Measurements from ENCODE around the gene MATR3. TPM values are rescaled to one million over a fixed set of nuclear protein-coding genes. Genes with fewer than 3 reads are reported as not detected.
A peak's percentile ranks its signal among the peaks of the same experiment; 100 is the strongest.

Gene MATR3
- total and polyA plus RNA-seq, 10 of the 15 experiments (the other 5 are each of a cell fraction or from before 2014, with no cell fraction given) = 134 to 401 (median 221) TPM

GRCh38 chr5:139343476-139343875, 49.9 kb downstream of the MATR3 start:
- POLR2A ChIA-PET = no interaction called here
- Histone ChIP-seq H4K20me1 (ENCODE audit: control insufficient read depth, insufficient read depth) (no peaks in the 10 kb centered on the region), H3K27me3 (replicated peaks in 1 of 2; ENCODE audit: control insufficient read depth in 2 of 2, insufficient read depth in 2 of 2, low read length in 1 of 2) (no peaks in the 10 kb centered on the region), H3K27ac (ENCODE audit: control insufficient read depth, insufficient read depth) (no peak overlapping the region), H3K79me2 (ENCODE audit: control insufficient read depth, insufficient read depth, low read length) (peaks cover 53% of the 10 kb centered on the region), H3K4me3 (peak overlapping the region; percentile 93), H3K4me2 (ENCODE audit: control insufficient read depth, insufficient read depth) (peak overlapping the region; percentile 86), H3K4me1 (ENCODE audit: control insufficient read depth, insufficient read depth, low read length) (peaks cover 11% of the 10 kb centered on the region), H3K36me3 (ENCODE audit: control insufficient read depth in 2 of 2, insufficient read depth in 2 of 2, low read length in 1 of 2) (peaks cover 0 to 2% of the 10 kb centered on the region in 2 experiments; a peak in 1 of 4 replicates), H2AFZ (ENCODE audit: control insufficient read depth, low read depth, low read length) (no peak overlapping the region), H3K9me3 (replicated peaks; ENCODE audit: control insufficient read depth, insufficient read depth, low read length) (no peaks in the 10 kb centered on the region), H3K9ac (ENCODE audit: control insufficient read depth, insufficient read depth, low read length) (peak overlapping the region; percentile 94; the same call in 1 of the 2 replicates)
- CTCF ChIA-PET = interaction anchor here (1.0 kb wide), 2 partner anchors 25 to 47 kb away, joined by 3 read pairs; no protein-coding TSS in a partner anchor
- WGBS (ENCODE audit: insufficient coverage, insufficient replicate concordance, low lambda C conversion rate, missing lambda C conversion rate) = 98% methylated on average over 7 of the region's 9 CpGs
- FAIRE-seq (no peak), ATAC-seq (no peak), DNase-seq (ENCODE audit: low read depth, low spot score) (no peak)
- RAD21 ChIA-PET (ENCODE audit: unreplicated experiment) = no interaction called here
- BruUV-seq (replicated peaks) = no TSS peak
- TF ChIP-seq MLLT1 (IDR thresholded peaks at IDR 0.05) (0 out of 2 replicates have a peak, but pooled peaks have one; percentile 49), MTA2 (IDR thresholded peaks at IDR 0.05; ENCODE audit: low read depth) (no peak), FOXM1 (IDR thresholded peaks at IDR 0.05; ENCODE audit: low read depth, low read length) (no peak), ZSCAN29 (IDR thresholded peaks at IDR 0.05) (no peak)
- SMC1A ChIA-PET (ENCODE audit: uncharacterized antibody, unreplicated experiment) = interaction anchor here (0.9 to 1.5 kb wide), 3 partner anchors 10 to 45 kb away, joined by 3 to 4 read pairs (median 3); no protein-coding TSS in a partner anchor
- intact Hi-C loops (cut with micrococcal nuclease; ENCODE audit: unreplicated experiment) = no loop called here
- in situ Hi-C loops (cut with MboI) = no loop called here

GRCh38 chr5:139344177-139344576, 50.6 kb downstream of the MATR3 start:
- Histone ChIP-seq H2AFZ (ENCODE audit: control insufficient read depth, low read depth, low read length) (no peak overlapping the region), H3K27me3 (replicated peaks in 1 of 2; ENCODE audit: control insufficient read depth in 2 of 2, insufficient read depth in 2 of 2, low read length in 1 of 2) (no peaks in the 10 kb centered on the region), H3K9ac (ENCODE audit: control insufficient read depth, insufficient read depth, low read length) (no peak overlapping the region), H3K36me3 (ENCODE audit: control insufficient read depth in 2 of 2, insufficient read depth in 2 of 2, low read length in 1 of 2) (peaks cover 0 to 2% of the 10 kb centered on the region in 2 experiments; a peak in 1 of 4 replicates), H3K9me3 (replicated peaks; ENCODE audit: control insufficient read depth, insufficient read depth, low read length) (no peaks in the 10 kb centered on the region), H3K27ac (ENCODE audit: control insufficient read depth, insufficient read depth) (no peak overlapping the region), H3K79me2 (ENCODE audit: control insufficient read depth, insufficient read depth, low read length) (peaks cover 57% of the 10 kb centered on the region), H3K4me1 (ENCODE audit: control insufficient read depth, insufficient read depth, low read length) (peaks cover 11% of the 10 kb centered on the region), H3K4me3 (peak overlapping the region; percentile 30; the same call in 1 of the 2 replicates), H4K20me1 (ENCODE audit: control insufficient read depth, insufficient read depth) (no peaks in the 10 kb centered on the region), H3K4me2 (ENCODE audit: control insufficient read depth, insufficient read depth) (peak overlapping the region; percentile 66)
- no peak for DNase-seq (ENCODE audit: low read depth, low spot score)
- BruUV-seq (replicated peaks) = no TSS peak
- no peak for FAIRE-seq
- ChIA-PET CTCF (interaction anchor here (0.8 to 1.0 kb wide), 3 partner anchors 25 to 93 kb away, joined by 3 to 4 read pairs (median 3); no protein-coding TSS in a partner anchor), RAD21 (ENCODE audit: unreplicated experiment) (interaction anchor here (0.5 kb wide), 1 partner anchor 79 kb away, joined by 3 read pairs; no protein-coding TSS in a partner anchor), SMC1A (ENCODE audit: uncharacterized antibody, unreplicated experiment) (interaction anchor here (0.9 to 1.5 kb wide), 4 partner anchors 10 to 93 kb away, joined by 3 to 4 read pairs (median 4); no protein-coding TSS in a partner anchor), POLR2A (interaction anchor here (1.3 kb wide), 1 partner anchor 12 kb away, joined by 3 read pairs; no protein-coding TSS in a partner anchor)
- in situ Hi-C loops (cut with MboI) (no loop called here), intact Hi-C loops (cut with micrococcal nuclease; ENCODE audit: unreplicated experiment) (no loop called here)
- 94% methylated on average over 2 of the region's 2 CpGs for WGBS (ENCODE audit: insufficient coverage, insufficient replicate concordance, low lambda C conversion rate, missing lambda C conversion rate)
- ATAC-seq = no peak
- TF ChIP-seq ATF7 (IDR thresholded peaks at IDR 0.05; ENCODE audit: low read depth) (no peak), RAD21 (IDR thresholded peaks at IDR 0.05; ENCODE audit: insufficient read depth, low read depth, low read length) (no peak), HDAC2 (IDR thresholded peaks at IDR 0.05) (no peak), RB1 (IDR thresholded peaks at IDR 0.05; ENCODE audit: borderline replicate concordance) (no peak), TAF1 (IDR thresholded peaks at IDR 0.05; ENCODE audit: borderline replicate concordance, low read depth, low read length) (no peak)
- TF ChIP-seq, protein P1, sequence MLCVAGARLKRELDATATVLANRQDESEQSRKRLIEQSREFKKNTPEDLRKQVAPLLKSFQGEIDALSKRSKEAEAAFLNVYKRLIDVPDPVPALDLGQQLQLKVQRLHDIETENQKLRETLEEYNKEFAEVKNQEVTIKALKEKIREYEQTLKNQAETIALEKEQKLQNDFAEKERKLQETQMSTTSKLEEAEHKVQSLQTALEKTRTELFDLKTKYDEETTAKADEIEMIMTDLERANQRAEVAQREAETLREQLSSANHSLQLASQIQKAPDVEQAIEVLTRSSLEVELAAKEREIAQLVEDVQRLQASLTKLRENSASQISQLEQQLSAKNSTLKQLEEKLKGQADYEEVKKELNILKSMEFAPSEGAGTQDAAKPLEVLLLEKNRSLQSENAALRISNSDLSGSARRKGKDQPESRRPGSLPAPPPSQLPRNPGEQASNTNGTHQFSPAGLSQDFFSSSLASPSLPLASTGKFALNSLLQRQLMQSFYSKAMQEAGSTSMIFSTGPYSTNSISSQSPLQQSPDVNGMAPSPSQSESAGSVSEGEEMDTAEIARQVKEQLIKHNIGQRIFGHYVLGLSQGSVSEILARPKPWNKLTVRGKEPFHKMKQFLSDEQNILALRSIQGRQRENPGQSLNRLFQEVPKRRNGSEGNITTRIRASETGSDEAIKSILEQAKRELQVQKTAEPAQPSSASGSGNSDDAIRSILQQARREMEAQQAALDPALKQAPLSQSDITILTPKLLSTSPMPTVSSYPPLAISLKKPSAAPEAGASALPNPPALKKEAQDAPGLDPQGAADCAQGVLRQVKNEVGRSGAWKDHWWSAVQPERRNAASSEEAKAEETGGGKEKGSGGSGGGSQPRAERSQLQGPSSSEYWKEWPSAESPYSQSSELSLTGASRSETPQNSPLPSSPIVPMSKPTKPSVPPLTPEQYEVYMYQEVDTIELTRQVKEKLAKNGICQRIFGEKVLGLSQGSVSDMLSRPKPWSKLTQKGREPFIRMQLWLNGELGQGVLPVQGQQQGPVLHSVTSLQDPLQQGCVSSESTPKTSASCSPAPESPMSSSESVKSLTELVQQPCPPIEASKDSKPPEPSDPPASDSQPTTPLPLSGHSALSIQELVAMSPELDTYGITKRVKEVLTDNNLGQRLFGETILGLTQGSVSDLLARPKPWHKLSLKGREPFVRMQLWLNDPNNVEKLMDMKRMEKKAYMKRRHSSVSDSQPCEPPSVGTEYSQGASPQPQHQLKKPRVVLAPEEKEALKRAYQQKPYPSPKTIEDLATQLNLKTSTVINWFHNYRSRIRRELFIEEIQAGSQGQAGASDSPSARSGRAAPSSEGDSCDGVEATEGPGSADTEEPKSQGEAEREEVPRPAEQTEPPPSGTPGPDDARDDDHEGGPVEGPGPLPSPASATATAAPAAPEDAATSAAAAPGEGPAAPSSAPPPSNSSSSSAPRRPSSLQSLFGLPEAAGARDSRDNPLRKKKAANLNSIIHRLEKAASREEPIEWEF (IDR thresholded peaks at IDR 0.05; ENCODE audit: insufficient replicate concordance, low read depth, low read length) = no peak
